Colonic mucosa (tissue), 4 donors: ENCODE data around the gene GMPPB. TPM values are rescaled to one million over a fixed set of nuclear protein-coding genes. Genes with fewer than 3 reads are reported as not detected.
"Not testable (repeated sequence)": the region's sequence is repeated elsewhere in the genome, so short reads cannot be mapped to it uniquely, and the experiment has no call there.

Experiments used
- DNase-seq: peaks from one replicate; pipeline ENCODE4 v3.0.0-alpha.2; 2020
- H3K27ac ChIP-seq: fragments of 200-600 bp; one replicate; pipeline ENCODE4 v1.8.0; 2021
- H3K27me3 ChIP-seq: fragments of 200-600 bp; one replicate; pipeline ENCODE4 v1.8.0; 2021
- H3K36me3 ChIP-seq: fragments of 200-600 bp; one replicate; pipeline ENCODE4 v1.8.0; 2021
- H3K4me1 ChIP-seq: fragments of 200-600 bp; one replicate; pipeline ENCODE4 v1.8.0; 2021; ENCODE audit warnings: mild to moderate bottlenecking
- H3K4me3 ChIP-seq: fragments of 200-600 bp; one replicate; pipeline ENCODE4 v1.8.0; 2021
- H3K9ac ChIP-seq, 2 donors: one replicate each; pipeline ENCODE4 v1.7.0; 2013; ENCODE audit warnings: control low read depth in 2 of 2, low read depth in 2 of 2, low read length in 2 of 2
- H3K9me3 ChIP-seq: fragments of 200-600 bp; one replicate; pipeline ENCODE4 v1.8.0; 2021
- intact Hi-C: fragments of 100-400 bp; cut with DNase I; formaldehyde crosslinking; loops from one replicate; pipeline ENCODE4 v1.14.1; 2022
- total RNA-seq, 2 donors: library from RNA; stranded (reverse); fragmentation: NEBNext Ultra II Directional in 1 of 2; extraction: Animal tissue kit (Norgen Biotek cat#: 25700) in 1 of 2; gene quantifications; one replicate each; pipeline ENCODE4 v1.2.1, GENCODE V29; 2021
- TF ChIP-seq, protein P1 (sequence below): fragments of 200-600 bp; IDR thresholded peaks from one replicate; pipeline ENCODE4 v1.8.0; 2022; ENCODE audit warnings: antibody characterized with exemption, mild to moderate bottlenecking
- donor health status: healthy.
- donor health status: DM: no; HTN: no; CAD: no.
- donor health status: DM: no; HTN: no; CAD: no.

GMPPB gene
- total RNA-seq, 2 donors from 2014 or later, result 59.6 to 127 TPM

DNA sequence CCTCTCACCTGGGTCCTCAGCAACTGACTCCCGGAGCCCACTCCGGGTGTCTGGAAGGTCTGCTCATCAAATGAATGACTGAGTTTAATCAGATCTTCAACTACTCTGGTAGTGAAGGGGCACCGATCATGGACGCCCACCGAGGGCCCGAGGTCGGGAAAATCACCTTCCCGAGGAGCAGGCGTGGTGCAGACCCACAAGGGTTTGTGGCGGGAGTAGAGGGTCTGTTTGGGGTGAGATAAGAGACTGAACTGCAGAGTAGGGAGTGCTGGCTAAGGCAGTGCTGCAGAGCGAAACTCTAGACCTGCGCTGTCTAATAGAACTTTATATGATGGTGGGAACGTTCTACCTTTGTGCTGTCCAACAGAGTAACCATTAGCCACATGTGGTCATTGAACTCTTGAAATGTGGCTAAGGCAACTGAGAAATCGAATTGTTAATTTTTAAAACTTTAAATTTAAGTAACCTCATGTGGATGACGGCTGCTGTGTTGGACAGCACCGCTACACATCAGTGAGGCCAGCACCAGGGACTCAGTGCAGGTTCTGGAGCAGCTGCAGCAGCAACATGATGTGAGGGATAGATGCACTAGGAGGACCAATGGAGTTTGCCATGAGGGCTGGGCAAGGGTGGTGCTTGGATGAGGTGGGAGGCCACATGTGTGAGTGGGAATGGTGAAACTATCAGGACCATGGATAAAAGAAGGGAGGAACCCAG, 33.7 kb downstream of the GMPPB start:
- H3K4me1 ChIP-seq, intact Hi-C loops, DNase-seq: not testable (repeated sequence)

DNA sequence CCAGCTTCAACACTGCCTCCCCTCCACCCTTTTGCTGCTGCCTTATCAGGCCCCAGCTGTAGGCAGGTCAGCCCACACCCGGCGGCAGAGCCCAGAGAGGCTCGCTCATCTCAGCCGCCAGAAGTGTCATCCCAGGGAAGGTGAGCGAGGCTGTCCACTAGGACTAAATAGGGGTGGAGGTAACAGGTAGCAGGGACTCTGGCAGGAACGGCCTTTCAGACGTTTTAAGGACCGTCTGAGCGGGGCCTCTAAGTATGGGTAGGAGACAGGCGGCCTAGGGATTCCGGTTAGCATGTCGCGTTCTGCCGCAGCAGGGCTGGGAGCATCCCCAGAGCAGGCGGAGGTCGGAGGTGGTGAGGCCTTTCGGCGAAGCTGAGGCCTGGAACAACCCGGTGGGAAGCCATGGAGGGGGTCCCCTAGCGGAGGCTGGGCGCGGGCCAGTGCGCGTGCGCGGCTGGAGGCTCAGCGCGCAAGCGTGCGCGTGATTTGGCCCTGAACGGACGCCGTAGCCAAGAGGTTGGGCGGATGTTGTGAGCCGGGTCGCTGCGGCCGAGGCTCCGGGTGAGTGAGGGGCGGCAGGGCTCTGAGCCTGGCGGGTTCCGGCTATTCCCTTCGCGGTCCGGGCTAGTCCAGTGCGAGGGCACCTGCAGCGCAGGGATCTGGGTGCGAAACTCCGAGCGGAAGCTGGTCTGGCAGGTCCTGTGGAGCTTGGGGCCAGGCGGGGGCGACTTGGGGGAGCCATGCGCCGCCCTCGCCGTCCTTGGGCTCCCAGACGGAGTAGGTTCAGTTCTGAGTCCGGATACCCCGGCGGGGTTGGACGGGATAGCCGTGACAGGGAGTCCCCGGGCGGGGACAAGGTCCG, 34.5 kb downstream of the GMPPB start, which contains the start of the genes MST1 and RNF123:
MST1 (minus strand) TSS at position 429 of the 862 bp plus-strand sequence. CDS start 783 bp downstream, outside the sequence.
RNF123 (plus strand) TSS at position 512 of the 862 bp plus-strand sequence. CDS start 1,609 bp downstream, outside the sequence.
- TF ChIP-seq, protein P1, sequence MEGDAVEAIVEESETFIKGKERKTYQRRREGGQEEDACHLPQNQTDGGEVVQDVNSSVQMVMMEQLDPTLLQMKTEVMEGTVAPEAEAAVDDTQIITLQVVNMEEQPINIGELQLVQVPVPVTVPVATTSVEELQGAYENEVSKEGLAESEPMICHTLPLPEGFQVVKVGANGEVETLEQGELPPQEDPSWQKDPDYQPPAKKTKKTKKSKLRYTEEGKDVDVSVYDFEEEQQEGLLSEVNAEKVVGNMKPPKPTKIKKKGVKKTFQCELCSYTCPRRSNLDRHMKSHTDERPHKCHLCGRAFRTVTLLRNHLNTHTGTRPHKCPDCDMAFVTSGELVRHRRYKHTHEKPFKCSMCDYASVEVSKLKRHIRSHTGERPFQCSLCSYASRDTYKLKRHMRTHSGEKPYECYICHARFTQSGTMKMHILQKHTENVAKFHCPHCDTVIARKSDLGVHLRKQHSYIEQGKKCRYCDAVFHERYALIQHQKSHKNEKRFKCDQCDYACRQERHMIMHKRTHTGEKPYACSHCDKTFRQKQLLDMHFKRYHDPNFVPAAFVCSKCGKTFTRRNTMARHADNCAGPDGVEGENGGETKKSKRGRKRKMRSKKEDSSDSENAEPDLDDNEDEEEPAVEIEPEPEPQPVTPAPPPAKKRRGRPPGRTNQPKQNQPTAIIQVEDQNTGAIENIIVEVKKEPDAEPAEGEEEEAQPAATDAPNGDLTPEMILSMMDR, result peak; percentile 21
- peak within 1 kb of the TSS; percentile 100 for H3K4me3 ChIP-seq
- DNase-seq, result peak; percentile 90
- peak within 1 kb of the TSS; percentile 81 to 95 for H3K9ac ChIP-seq
- H3K9me3 ChIP-seq, result no peaks in the 10 kb centered on the region
- peaks cover 6% of the 10 kb centered on the region for H3K4me1 ChIP-seq
- H3K27me3 ChIP-seq, result no peaks in the 10 kb centered on the region
- intact Hi-C loops, result no loop called here
- H3K36me3 ChIP-seq, result no peaks in the 10 kb centered on the region
- peak within 1 kb of the TSS; percentile 31 for H3K27ac ChIP-seq

More for the DNA sequence above, 33.7 kb downstream of the GMPPB start:
- Histone ChIP-seq H3K9ac (peak overlapping the region; percentile 81 to 95), H3K4me3 (peak overlapping the region; percentile 100)
- H3K36me3 ChIP-seq, H3K9me3 ChIP-seq, H3K27me3 ChIP-seq, H3K27ac ChIP-seq: not testable (repeated sequence)

DNA sequence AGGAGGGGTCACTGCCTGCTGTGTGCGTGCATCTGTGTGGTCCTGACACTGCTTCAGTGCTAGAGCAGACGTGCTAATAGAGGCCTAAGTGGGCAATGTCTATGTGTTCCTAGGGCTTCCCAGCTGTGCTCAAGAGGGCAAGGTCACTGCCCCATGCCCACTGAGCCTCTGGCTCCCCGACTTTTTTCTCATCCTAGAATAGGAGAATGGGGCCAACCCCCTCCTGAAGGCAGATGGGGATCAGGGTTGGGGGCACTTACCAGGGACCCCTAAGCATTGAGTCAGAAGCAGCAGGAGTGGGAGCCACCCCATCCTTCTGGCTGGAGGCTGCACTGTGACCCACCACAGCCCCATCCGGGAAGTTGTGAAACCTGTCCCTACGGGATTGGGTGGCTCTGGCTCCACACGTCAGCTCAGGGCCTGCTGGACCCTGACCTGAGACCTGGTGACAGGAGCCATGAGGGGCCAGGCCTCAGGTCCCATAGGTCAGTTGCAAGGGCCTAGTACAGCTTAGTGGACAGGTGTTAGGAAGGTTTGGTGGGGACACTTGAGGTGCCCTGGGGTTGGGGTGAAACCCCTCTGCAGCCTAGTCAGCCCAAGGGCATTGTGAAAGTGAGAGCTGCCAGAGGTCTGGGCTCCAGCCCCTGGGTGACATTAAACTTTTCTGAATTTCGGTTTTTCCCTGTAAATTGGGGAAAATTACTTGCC, 35.3 kb downstream of the GMPPB start:
- H3K27me3 ChIP-seq, H3K4me1 ChIP-seq, intact Hi-C loops, H3K9me3 ChIP-seq, DNase-seq, H3K36me3 ChIP-seq: not testable (repeated sequence)
- H3K9ac ChIP-seq, result peak overlapping the region in 1 of 2 donors; percentile 95
- peak overlapping the region; percentile 25 for H3K27ac ChIP-seq
- peak overlapping the region; percentile 100 for H3K4me3 ChIP-seq

DNA sequence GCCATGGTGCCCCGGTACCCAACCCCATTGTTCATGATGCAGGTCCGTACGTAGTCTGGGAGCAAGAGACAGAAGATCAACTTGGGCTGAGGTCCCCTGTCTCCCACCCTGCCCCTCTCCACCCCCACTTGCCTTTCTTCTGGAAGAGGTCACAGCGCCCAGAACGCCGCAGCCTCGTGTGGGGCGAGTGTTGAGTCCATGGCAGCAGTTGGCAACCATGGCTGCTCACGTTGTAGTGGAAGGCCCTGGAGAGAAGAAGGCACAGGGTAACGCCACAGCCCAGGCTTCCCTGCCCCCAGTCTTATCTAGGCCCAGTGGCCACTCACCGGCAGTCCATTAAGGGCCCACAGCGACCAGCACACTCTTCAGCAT, 36.3 kb downstream of the GMPPB start:
- H3K9me3 ChIP-seq, DNase-seq, H3K36me3 ChIP-seq, H3K4me1 ChIP-seq, intact Hi-C loops, H3K27me3 ChIP-seq, H3K9ac ChIP-seq, H3K27ac ChIP-seq, H3K4me3 ChIP-seq: not testable (repeated sequence)

DNA sequence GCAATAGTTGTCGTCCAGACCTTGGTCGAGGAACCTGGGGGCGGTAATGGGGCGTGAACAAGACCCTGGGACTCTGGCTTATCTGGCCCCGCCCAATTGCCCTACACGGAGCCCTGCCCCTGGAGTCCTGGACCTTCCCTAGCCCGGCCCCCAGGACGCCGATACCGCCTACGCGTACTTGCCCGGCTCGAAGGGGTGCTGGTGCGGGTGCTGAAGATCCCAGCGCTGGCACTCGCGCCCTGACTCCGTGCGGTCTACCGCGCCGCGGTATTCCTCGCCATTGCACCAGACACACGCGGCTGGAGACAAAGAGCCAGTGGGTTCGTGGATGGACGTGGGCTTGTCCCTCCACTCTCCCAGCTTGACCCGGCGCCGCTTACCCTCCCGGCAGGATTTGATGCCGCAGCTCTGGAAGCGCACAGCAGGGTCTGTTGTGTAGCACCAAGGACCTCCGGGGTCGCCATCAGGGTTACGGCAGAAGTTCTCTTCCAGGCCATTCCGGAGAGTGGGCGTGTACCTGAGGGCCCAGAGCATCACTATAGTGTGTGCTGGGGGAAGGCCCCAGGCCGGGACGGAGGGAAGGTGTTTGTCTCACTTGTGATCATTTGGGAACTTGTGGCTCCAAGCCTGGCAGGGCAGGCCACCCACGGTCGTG, 36.9 kb downstream of the GMPPB start:
- H3K4me3 ChIP-seq, result peak overlapping the region; percentile 29
- H3K9ac ChIP-seq, H3K27me3 ChIP-seq, H3K9me3 ChIP-seq, H3K27ac ChIP-seq, H3K4me1 ChIP-seq, H3K36me3 ChIP-seq, intact Hi-C loops: not testable (repeated sequence)
- DNase-seq, result peak; percentile 82

DNA sequence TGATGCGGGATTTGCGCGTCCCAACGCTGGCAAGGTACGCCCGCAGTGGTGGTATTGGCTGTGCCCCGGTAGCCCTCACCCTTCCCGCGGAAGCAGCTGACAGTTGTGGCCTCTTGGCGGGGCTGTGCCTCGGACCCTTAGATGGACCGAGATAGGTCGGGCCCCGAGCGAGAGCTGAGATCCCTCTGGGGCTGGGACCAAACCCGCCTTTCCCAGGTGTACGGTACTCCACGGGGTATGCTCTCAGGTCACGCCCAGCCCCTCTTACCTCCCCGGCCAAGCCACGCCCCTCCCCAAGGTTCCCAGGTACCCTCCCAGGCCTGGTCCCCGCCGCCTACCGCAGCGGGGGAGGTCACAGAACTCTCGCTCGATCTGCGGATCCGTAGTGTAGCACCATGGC, 37.4 kb downstream of the GMPPB start:
- H3K27me3 ChIP-seq, H3K4me1 ChIP-seq, H3K27ac ChIP-seq, H3K36me3 ChIP-seq, H3K9ac ChIP-seq, H3K9me3 ChIP-seq, intact Hi-C loops: not testable (repeated sequence)
- H3K4me3 ChIP-seq, result peak overlapping the region; percentile 29
- DNase-seq, result peak; percentile 72

DNA sequence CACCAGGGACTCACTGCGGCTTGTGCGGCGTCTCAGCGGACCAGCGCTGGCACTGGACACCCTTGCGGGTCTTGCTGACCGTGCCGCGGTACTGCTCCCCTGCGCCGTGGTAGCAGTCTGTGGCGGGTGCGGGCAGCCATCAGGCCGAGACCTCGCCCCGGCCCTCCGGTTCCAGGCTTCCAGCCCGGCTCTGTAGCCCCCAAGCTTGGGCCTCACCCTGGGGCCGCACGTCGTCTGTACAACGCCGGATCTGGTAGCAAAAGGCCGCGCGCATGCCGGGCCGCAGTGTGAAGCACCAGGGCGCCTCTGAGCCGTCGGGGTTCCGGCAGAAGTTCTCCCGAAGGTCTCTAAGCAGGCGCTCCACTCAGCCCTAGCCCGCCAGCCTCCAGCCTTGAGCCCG, 37.9 kb downstream of the GMPPB start:
- H3K27ac ChIP-seq, H3K27me3 ChIP-seq, DNase-seq, H3K4me1 ChIP-seq, H3K4me3 ChIP-seq, H3K9ac ChIP-seq, H3K36me3 ChIP-seq, intact Hi-C loops, H3K9me3 ChIP-seq: not testable (repeated sequence)

DNA sequence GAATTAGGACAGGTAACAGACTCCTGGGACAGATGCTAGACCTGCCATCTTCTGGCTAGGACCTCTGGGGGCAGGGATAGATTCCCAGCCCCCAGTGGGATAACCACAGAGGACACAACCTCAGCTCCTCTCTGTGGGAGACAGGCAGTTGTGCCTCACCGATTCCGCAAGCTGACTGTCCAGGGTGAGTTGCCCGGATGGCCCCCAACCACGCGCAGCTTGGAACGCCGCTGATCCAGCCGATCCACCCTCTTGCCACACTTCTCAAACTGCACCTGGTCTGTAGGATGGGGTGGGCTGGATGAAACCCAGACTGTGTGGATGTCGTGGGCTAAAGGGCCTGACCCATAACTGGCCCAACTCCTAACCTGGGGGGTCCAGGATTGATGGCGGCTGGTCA, 38.6 kb downstream of the GMPPB start:
- H3K27ac ChIP-seq, DNase-seq, intact Hi-C loops, H3K9ac ChIP-seq, H3K9me3 ChIP-seq, H3K36me3 ChIP-seq, H3K4me3 ChIP-seq, H3K4me1 ChIP-seq, H3K27me3 ChIP-seq: not testable (repeated sequence)

DNA sequence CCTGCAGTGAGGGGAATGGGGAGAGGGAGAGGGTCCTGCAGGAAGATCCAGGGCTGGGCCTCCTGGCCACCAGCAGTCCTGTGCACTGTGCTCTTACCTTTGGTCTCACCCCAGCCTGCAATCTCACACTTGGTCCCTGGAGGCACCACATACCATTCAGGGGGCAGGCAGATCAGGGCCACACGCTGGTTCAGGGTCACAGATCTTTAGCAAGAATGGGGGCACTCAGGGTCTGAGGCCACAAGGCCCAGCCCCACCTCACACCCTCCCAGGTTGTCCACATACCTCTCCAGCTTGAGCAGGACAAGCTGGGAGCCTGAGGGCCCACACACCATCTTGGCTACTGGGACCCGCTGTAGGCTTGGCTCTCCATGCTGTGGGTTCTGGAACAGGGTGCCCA, 39.3 kb downstream of the GMPPB start:
- H3K9ac ChIP-seq, H3K9me3 ChIP-seq, DNase-seq, H3K4me3 ChIP-seq, H3K27ac ChIP-seq, H3K36me3 ChIP-seq, intact Hi-C loops, H3K4me1 ChIP-seq, H3K27me3 ChIP-seq: not testable (repeated sequence)
